ENCODE measurements around the gene ANKRD12.

ANKRD12 gene

DNA sequence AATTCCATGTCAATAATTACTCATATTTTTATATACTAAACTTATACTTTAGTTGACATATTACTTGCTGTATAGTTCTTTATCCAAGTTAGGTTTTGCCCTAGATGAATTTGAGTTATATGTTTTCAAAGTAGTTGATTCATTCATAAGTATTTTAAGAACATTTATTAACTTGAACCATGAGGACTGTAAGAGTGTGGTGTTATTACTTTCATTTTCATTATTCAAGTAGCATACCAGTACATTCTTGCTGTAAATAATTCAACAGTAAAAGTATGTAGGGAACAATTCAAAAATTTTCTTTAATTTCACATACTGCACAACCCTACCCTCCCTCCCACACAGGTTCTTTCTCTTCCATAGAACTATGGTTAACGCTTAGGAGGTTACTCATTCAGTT lies 75.4 kb downstream of the ANKRD12 start:
- H3K4me1 ChIP-seq (ENCODE audit: insufficient read depth, low read length, severe bottlenecking), result no peaks in the 10 kb centered on the region
- H4K20me1 ChIP-seq (ENCODE audit: insufficient read depth, low read length), result no peaks in the 10 kb centered on the region
- H3K4me2 ChIP-seq (ENCODE audit: low read length), result no peak overlapping the region
- no peaks in the 10 kb centered on the region; the same call in 1 of the 2 replicates for H3K9me2 ChIP-seq (ENCODE audit: low read depth, low read length)
- H3K9me3 ChIP-seq (ENCODE audit: low read length), result no peaks in the 10 kb centered on the region
- H3K4me3 ChIP-seq (ENCODE audit: low read depth, low read length, poor library complexity, severe bottlenecking), result no peak overlapping the region
- H3F3A ChIP-seq (ENCODE audit: insufficient read depth, low read length), result no peaks in the 10 kb centered on the region; the same call in 1 of the 2 replicates
- H2AFZ ChIP-seq (ENCODE audit: low read length), result no peak overlapping the region
- no peak overlapping the region for H3K9ac ChIP-seq (ENCODE audit: low read length)
- H3K36me3 ChIP-seq (ENCODE audit: insufficient read depth, low read length), result peaks cover 83% of the 10 kb centered on the region
- no peaks in the 10 kb centered on the region for H3K79me2 ChIP-seq (ENCODE audit: insufficient read depth, low read length)
- H3K27ac ChIP-seq (ENCODE audit: low read depth, low read length, poor library complexity, severe bottlenecking), result no peak overlapping the region
- no peak for TF ChIP-seq CTCF (IDR thresholded peaks at IDR 0.05; ENCODE audit: low read length)
- TF ChIP-seq EZH2 (IDR thresholded peaks at IDR 0.05; ENCODE audit: borderline replicate concordance, low read length), result no peak
- H3K27me3 ChIP-seq (ENCODE audit: insufficient read depth, low read length), result no peaks in the 10 kb centered on the region

DNA sequence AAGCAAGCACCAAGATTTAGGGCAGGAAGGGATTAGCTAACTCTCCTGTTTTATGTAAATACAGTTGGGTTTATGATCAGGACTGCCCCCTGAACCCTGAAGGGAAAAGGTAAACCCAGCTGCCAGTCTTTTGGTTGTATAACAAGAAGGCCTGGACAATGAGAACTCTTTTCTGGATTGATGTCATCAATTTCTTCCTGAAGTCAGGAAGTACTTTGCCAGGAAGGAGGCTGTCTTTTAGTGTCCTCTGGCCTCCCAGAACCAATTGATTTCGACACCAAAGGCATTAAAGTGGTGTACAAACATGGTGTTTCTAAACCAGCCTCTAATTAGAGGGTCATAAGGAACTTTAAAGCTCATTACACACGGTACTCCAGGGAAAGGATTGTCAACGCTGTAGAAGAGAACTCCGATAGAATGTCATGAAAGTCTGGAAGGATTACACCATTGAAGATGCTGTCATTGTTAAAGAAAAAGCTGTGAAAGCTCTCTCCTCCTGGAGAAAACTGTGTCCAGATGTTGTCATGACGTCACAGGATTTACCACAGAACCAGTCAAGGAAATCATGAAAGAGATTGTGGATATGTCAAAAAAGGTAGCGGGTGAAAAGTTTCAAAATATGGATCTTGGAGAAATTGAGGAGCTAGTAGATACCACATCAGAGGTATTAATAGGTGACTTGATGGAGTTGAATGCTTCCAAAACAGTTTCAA lies 78.8 kb downstream of the ANKRD12 start:
- H2AFZ ChIP-seq (ENCODE audit: low read length), result no peak overlapping the region
- H3K4me3 ChIP-seq (ENCODE audit: low read depth, low read length, poor library complexity, severe bottlenecking), result no peak overlapping the region
- H3K9me2 ChIP-seq (ENCODE audit: low read depth, low read length), result no peaks in the 10 kb centered on the region
- H3K27me3 ChIP-seq (ENCODE audit: insufficient read depth, low read length), result no peaks in the 10 kb centered on the region
- no peaks in the 10 kb centered on the region for H3K4me1 ChIP-seq (ENCODE audit: insufficient read depth, low read length, severe bottlenecking)
- H4K20me1 ChIP-seq (ENCODE audit: insufficient read depth, low read length), result no peaks in the 10 kb centered on the region
- no peak overlapping the region for H3K27ac ChIP-seq (ENCODE audit: low read depth, low read length, poor library complexity, severe bottlenecking)
- TF ChIP-seq CTCF (IDR thresholded peaks at IDR 0.05; ENCODE audit: low read length) (no peak), EZH2 (IDR thresholded peaks at IDR 0.05; ENCODE audit: borderline replicate concordance, low read length) (no peak)
- peaks cover 84% of the 10 kb centered on the region for H3K36me3 ChIP-seq (ENCODE audit: insufficient read depth, low read length)
- H3F3A ChIP-seq (ENCODE audit: insufficient read depth, low read length), result no peaks in the 10 kb centered on the region
- no peak overlapping the region for H3K9ac ChIP-seq (ENCODE audit: low read length)
- H3K9me3 ChIP-seq (ENCODE audit: low read length), result no peaks in the 10 kb centered on the region
- no peaks in the 10 kb centered on the region for H3K79me2 ChIP-seq (ENCODE audit: insufficient read depth, low read length)
- no peak overlapping the region for H3K4me2 ChIP-seq (ENCODE audit: low read length)

- Histone ChIP-seq H3K79me2 (ENCODE audit: insufficient read depth, low read length) (no peaks in the 10 kb centered on the region), H3K9me3 (ENCODE audit: low read length) (no peaks in the 10 kb centered on the region), H3K27me3 (ENCODE audit: insufficient read depth, low read length) (no peaks in the 10 kb centered on the region), H3K4me2 (ENCODE audit: low read length) (no peak overlapping the region), H3K36me3 (ENCODE audit: insufficient read depth, low read length) (peaks cover 84% of the 10 kb centered on the region), H3K4me1 (ENCODE audit: insufficient read depth, low read length, severe bottlenecking) (no peaks in the 10 kb centered on the region), H3K9me2 (ENCODE audit: low read depth, low read length) (no peaks in the 10 kb centered on the region), H3K4me3 (ENCODE audit: low read depth, low read length, poor library complexity, severe bottlenecking) (no peak overlapping the region), H4K20me1 (ENCODE audit: insufficient read depth, low read length) (no peaks in the 10 kb centered on the region), H3F3A (ENCODE audit: insufficient read depth, low read length) (no peaks in the 10 kb centered on the region), H3K9ac (ENCODE audit: low read length) (no peak overlapping the region), H3K27ac (ENCODE audit: low read depth, low read length, poor library complexity, severe bottlenecking) (no peak overlapping the region), H2AFZ (ENCODE audit: low read length) (no peak overlapping the region)
- no peak for TF ChIP-seq EZH2 (IDR thresholded peaks at IDR 0.05; ENCODE audit: borderline replicate concordance, low read length)
- TF ChIP-seq CTCF (IDR thresholded peaks at IDR 0.05; ENCODE audit: low read length), result no peak
Observed at GRCh38 chr18:9216459-9216858, 79.9 kb downstream of the ANKRD12 start.

Data from OCI-LY1 (cell line).